ENCODE measurements around the gene PTPRS.

DNA sequence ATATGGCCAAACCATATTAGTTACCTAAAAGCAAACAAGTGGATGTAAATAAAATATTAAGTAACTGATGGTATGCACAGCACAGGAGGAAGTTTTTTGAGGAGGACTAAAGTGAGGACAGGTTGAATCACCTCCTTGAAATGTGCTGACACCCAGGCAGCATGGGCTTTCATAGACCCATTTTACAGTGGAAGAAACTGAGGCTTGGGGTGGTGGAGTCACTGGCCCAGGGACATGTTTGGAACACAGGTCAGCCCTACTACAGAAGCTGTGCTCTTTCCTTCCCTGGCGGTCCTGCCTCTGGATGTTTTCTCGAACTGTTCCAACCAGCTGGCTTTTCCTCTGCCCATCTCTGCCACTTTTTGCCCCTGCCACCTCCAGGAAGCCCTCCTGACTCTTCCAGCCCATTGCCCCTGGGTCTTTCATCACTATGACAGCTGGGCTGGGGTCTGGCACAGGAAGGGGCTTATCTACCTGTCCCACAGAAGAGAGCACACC is 11.2 kb upstream of the PTPRS start:
- TF ChIP-seq, protein P1, sequence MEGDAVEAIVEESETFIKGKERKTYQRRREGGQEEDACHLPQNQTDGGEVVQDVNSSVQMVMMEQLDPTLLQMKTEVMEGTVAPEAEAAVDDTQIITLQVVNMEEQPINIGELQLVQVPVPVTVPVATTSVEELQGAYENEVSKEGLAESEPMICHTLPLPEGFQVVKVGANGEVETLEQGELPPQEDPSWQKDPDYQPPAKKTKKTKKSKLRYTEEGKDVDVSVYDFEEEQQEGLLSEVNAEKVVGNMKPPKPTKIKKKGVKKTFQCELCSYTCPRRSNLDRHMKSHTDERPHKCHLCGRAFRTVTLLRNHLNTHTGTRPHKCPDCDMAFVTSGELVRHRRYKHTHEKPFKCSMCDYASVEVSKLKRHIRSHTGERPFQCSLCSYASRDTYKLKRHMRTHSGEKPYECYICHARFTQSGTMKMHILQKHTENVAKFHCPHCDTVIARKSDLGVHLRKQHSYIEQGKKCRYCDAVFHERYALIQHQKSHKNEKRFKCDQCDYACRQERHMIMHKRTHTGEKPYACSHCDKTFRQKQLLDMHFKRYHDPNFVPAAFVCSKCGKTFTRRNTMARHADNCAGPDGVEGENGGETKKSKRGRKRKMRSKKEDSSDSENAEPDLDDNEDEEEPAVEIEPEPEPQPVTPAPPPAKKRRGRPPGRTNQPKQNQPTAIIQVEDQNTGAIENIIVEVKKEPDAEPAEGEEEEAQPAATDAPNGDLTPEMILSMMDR (IDR thresholded peaks at IDR 0.05): no peak
- TF ChIP-seq POLR2A (IDR thresholded peaks at IDR 0.05): no peak

Measured in right lobe of liver (tissue), 4 donors.